Posterior vena cava (tissue), 2 donors: ENCODE data around the gene GNAO1. TPM values are rescaled to one million over a fixed set of nuclear protein-coding genes. Genes with fewer than 3 reads are reported as not detected.

ENCODE experiments used
- DNase-seq: peaks from one replicate; pipeline ENCODE4 v3.0.0-alpha.2; 2020; ENCODE audit warnings: low spot score
- intact Hi-C, 2 donors: fragments of 100-400 bp; cut with DNase I; formaldehyde crosslinking; loops; one replicate each; pipeline versions ENCODE4 v1.14.1 to v1.14.2; 2022 to 2023
- total RNA-seq, 2 donors: library from RNA; stranded (reverse); fragmentation: NEBNext Ultra II Directional; extraction: Animal tissue kit (Norgen Biotek cat#: 25700); gene quantifications; one replicate each; pipeline ENCODE4 v1.2.1, GENCODE V29; 2021
- donor health status: DM: yes; HTN: yes; CAD: no.
- donor health status: DM: yes; HTN: yes; CAD: no.

The GNAO1 gene
- total RNA-seq, 2 donors from 2014 or later: 21.4 to 39.1 TPM

DNA sequence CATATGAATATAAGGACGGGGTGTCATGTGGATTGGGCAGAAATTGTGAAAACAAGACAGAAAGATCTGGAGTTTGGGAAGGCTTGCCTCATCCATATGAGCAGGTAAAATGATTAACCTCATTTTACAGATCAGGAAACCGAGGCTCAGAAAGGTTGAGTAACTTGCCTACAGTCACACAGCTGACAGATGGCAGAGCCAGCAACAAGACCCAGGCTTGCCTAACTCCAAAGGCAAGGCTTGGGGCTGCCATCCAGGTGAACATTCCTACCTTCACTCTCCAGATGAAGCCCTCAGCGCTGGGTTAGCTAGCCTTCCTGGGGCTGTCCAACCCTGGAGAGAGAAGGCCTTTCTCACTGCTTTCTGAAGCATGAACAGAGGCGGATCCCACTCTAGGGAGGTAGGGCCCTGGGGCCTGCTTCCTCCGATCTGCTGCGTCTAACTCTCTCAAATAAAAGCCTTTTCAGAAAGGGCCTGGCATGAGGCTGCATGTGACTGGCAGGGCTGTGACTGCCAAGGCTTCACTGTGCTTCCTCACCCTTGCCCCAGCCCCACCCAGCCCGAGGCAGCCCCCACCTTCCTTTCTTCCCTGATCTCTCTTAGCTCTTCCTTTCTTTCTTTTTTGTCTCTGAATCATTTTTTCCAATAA is 107.8 kb downstream of the GNAO1 start:
- peak; percentile 73 for DNase-seq
- intact Hi-C loops: loop anchor here in 1 of 2 donors (10.0 kb wide), 1 partner anchor 104 kb away; the partner anchor contains the start of gene GNAO1

DNA sequence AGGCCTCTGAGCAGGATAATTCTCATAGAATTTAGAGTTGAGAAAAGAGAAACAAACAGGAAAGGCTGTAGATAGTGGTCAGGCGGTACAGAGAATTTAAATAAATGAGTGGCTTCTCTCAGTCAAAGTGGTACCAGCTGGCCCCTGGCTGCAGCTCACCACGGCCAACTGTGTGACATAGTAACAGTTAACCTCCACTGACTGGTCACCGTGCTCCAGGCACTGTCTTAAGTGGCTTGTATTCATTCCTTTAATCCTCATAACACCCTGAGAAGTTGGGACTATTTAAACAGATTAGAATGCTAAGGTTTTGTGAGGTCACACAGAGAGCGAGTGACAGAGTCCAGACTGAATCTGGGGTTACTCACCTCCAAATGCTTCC is 108.9 kb downstream of the GNAO1 start:
- intact Hi-C loops: no loop called here
- DNase-seq: no peak

DNA sequence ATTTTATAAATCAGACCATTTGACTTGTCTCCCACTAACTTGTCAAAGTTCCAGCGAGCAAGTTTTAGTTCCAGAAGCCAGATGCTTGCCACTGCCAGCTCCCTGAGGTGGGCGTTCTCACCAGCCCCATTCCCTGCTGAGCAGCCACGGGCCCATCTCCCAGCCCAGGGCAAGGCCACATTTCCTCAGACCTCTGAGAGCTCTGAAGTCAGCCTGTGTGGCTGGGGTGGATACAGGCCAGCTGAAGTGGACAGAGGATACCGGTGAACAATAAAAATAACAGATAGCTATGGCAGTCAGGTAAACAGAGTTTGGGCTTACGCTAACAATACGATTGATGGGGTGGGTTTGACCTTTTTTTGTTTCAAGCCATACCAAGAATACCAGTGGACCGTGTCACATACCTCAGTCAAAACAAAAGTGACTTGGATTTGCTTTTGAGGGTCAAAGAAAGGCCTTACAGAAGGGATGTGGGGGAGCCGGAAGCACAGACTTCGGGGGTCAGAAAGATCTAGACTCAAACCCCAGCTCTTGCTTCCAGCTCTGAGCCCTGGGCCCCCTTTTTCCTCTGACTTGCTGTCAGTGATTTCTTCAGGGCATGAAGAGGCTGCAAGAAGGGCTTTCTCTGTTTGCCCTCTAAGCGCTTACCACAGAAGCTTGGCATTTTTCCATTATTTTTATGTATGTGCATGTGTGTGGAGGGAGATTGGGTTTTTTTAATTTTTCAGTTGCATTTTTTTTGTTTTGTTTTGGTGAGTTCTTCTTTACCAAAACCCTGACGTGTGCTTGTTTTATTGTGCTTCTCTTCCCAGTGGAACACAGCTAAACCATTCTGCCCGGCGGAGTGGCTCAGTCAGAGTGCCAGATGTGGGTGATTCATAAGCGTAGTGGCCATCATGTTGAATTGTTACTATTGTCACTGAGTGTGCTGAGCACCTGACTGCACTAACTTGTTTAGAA is 109.9 kb downstream of the GNAO1 start:
- intact Hi-C loops: no loop called here
- DNase-seq: no peak

DNA sequence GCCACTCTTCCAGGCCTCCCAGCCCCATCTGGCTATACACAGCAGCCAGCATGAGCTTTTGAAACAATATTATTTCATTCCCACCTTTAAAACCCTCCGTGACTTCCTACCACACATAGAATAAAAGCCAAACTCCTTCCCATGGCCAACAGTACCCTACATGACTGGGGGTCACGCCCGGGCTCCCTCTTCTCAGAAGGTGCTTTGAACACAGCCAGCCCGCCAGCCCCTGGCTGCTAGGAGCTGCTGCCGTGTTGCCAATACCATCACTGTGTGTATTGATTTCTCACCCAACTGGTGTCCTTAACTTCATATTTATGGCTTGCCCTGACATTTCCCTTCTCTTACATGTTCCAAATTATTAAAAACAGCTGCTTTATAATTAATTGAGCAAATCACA is 111.2 kb downstream of the GNAO1 start:
- no peak for DNase-seq
- intact Hi-C loops: no loop called here

DNA sequence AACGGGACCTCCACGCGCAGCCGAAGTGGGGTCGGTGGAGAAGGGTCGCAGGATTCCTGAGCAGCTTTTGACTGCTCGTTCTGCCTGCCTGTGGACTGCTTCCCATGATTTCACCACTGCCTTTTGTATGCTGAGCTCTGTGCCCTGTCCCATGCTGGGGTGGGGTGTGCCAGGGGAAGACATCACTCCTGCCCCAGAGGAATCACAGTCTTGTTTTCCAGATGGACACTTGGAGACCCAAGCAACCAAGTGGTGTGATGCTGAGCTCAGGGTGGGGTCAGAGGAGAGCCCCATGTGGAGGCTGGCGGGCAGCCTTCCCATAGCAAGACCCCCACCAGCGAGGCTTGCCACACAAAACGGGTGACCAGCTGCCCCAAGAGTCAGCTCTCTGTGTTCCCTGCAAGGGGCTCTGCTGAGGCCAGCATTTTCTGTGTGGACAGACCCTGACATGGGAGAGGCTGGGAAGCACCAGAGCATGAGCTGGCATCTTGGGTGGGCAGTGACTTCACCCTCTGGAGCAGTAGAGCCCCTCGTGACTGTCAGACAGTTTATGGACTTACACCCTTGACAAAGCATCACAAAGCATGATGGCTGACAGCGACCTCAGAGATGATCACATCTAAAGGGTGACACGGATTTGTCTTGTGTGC is 111.9 kb downstream of the GNAO1 start:
- DNase-seq: no peak
- intact Hi-C loops: no loop called here

DNA sequence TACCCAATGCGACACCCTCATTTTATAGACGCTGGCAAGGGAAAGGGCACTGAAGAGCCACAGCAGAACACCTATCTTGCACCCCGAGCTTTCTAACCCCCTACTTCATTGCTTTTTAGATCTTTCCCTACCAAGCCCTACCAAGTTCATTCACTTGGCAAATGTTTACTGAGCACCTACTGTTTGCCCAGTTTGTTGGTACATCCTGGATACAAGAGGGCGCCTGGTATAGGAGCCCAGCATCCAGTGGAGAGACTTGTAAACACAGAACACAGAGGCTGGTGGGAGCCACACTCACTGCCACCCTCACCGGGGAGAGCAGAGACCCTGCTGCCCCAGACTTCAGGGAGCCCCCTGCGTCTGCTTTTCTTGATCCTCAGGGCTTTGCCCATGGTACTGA is 112.6 kb downstream of the GNAO1 start:
- DNase-seq: no peak
- intact Hi-C loops: no loop called here

DNA sequence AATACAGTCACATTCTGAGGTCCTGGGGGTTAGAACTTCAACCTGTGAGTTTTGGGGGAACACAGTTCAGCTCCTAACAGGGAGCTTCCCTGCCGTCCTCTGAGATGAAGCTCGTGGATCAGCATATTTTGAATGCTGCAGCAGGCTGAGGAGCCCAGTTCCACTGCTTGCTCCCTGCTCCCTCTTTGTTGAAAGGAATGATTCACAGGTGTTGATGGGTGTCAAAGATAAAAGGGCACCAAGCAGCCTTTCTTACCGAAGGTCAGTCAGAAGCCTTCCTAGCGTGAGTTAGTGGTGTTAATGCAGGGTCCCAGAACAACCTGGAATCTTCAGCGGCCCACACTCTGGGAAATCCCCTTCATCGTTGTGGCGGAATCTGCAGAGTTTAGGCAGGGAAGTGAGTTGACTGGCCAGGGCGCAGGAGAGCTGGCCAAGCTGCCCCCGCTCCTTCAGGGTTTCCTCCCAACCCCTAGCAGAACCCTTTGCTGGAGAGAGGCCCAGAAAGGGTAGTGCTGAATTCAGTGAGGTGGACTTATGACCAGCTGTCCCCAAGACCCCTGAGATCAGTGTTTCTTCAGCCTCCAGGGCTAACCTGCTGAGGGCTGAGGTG is 114.8 kb downstream of the GNAO1 start:
- DNase-seq: no peak
- intact Hi-C loops: no loop called here

DNA sequence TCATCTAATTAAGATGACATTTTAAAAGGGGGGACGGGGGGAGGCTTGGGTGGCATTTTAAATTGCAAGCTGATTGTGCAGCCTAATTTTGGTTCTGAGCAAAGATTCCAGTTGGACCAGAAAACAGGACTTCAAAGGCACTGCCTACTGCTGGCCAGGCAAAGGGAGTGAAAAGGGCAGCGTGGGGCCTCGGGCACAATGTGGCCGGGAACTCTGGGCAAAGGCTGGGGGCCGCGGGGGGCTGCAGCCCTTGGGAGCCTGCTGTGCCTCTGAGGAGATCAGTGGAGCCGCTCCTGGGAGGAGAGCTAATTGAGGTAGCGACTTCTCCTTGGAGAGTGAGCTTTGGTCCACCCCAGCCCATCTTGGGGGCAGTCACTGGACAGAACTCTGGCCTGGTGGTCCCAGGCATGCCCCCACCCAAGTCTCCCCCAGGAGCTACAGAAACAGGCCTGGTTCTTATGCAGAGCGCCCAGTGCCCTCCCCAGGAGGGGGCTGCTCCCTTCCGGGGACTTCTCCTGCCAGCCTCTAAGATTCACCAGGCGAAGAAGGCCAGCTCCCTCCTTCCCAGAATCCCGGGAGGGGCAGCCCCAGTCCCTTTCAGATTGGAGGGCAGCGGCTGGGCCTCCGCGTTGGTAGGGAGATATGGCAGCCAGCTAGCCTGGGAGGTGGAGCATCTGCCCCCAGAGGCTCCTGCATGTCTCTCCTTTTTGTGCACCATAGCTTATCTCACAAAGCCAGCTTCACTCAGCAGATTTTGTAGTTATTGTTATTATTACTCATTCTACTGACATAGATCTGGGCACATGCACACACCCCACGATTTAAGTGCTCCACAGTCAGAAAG is 115.6 kb downstream of the GNAO1 start:
- intact Hi-C loops: no loop called here
- DNase-seq: no peak

DNA sequence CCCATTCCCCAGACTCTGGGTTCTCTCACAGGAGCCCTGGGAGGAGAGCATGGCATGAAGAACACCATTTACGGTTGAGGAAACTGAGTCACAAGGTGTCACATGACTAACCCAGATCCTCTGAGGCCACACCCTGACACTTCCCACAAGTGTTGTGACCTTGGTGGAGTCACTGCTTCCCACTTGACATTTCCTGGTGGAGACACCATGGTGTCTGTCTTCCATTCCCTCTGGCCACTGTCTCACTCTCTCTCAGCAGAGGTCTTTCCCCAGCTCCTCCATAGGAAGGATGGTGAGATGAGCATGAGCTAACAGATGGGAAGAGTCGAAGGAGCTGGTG is 116.2 kb downstream of the GNAO1 start:
- intact Hi-C loops: no loop called here
- no peak for DNase-seq

DNA sequence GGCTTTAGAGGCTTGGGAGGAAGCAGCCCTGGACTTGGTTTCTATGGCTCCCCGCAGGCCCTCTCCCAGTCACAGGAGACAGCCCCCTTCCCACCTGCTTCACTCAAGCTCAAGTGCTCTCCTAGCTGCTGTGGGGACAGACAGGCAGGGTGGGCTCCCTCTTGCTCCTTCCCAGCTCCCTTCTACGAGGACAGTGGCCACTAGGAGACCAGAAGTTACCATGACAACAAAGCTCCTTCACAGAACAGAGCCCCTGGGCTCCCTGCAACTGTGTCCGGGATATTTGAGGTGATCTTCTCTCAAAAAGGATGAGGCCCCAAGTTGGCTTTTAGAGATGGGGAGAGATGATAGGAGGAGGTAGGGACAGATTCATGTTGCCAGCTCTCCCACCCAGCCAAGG is 117.7 kb downstream of the GNAO1 start:
- no peak for DNase-seq
- intact Hi-C loops: no loop called here

DNA sequence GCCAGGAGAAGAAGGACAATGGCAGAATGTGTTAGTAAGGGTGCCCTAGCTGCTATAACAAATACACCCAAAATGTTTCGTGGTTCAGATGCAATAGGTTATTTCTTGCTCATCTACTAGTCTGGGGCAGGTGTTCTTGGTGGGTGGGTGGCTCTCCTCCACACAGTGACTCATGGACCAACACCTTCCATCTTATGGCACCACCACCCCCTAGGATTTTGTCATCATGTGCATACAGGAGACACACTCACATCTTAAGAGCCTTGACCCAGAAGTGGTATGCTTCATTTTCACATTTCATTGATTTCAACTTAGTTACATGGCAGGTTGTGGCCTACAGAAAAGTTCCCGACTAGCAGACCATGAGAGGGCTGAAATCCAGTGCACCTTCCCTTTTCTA is 119.4 kb downstream of the GNAO1 start:
- DNase-seq: no peak
- intact Hi-C loops: no loop called here

DNA sequence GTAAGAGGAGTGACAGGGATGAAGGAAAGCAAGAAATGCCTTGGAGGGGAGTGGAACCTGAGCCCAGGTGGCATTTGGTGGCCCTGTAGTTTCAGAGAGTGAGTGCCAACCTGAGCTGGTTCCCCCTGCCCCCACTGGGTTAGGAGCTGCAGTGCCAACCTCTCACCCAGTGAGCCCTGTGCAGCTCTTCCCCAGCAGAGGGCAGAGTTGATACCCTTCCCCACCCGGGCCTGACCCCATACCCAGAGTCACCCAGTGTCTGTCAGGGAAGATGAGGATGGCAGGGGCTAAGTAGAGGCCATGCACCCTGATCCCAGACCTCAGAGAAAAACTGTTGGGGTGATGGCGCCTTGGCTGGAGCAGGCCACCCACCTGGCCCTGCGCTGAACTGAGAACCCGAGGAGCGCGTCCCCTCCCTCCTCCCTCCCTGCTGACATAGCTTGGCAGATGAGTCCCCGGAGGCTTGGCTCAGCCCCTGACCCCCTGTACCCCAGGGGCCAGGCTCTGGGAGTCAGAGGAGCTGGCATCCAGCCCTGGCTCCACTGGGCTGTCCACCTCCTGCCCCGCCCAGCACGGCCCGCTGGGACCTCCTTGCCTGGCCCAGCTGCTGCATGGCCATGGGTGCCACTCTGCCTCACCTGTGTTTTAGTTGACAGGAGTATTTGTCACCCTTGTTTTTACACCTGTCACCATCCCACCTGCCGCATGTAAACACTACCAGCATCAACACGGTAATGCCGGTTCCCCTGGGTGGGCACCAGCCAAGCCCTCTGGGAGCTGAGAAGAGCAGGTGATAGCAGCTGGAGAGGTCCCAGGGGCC is 120.1 kb downstream of the GNAO1 start:
- intact Hi-C loops: no loop called here
- DNase-seq: no peak

DNA sequence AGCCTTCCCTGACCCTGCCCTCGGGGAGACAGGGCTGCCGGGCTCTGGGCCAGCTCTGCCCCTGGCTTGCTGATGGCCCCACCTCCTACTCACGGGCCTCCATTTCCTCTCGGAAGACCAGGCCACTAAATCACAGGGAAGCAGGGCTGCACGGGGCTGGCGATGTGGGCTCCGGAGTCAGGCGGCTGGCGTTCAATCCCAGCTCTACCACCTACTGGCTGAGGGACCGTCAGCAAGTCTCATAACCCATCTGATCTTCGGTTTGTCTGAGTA is 120.7 kb downstream of the GNAO1 start:
- intact Hi-C loops: no loop called here
- DNase-seq: no peak

DNA sequence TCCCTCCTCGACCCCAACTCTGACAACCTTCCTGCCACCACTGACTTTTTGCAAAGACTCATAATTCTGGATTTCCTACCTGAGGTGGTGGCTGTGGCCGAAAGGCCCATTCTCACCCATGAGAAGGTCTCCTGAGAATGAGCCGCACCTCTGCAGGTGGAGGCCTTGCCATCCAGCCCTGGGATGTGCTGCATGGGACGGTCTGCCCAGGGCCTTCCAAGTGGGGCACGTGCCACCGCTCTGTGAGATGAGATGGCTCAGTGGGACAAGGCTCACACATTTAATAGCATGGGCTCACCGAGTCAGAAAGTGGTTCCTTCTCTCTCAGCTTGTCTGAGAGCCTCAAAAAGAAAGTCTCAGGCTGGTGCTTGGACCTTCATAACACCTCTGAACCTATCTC is 121.3 kb downstream of the GNAO1 start:
- no peak for DNase-seq
- intact Hi-C loops: no loop called here

DNA sequence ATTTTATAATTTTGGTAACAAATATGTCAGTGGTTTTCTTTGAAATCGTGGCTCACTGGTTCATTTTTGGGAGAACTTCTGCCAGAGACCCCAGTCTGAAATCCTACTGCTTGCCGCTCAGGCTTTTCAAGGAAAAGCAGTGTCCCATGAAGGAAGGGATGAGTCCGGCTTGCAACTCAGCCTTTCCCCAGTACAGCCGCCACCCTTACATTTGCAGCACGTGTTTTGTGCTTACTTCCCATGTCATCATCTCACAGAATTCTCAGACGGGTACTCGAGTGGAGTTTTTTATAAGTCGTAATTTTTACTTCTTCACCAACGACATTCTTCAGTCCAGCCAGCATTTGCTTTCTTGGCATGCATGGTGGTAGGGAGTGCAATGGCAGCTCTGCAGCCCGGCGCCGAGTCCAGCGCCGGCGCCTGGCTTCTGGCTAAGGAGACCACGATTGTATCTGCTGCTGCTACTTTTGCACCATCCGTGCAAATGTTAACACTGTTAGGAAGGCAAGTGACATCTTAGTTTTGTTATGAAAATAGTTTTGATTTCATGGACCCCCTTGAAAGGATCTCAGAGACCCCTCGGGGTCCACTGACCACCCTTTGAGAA is 123.1 kb downstream of the GNAO1 start:
- DNase-seq: no peak
- intact Hi-C loops: no loop called here

DNA sequence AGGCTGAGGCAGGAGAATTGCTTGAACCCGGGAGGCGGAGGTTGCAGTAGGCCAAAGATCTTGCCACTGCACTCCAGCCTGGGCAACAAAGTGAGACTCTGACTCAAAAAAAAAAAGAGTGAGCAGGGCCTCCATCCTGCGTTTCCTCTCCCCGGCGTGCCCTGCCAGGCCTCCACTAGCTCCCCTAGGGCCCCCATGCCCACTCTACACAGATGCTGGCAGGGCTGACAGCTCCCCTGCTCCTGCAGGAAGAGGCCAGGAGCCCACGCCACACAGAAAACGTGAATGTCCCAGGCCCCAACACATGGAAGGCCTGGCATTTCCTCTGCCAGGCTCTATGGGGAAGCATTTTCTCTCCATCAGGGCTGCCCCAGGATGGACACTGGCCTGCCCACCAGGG is 124.7 kb downstream of the GNAO1 start:
- no peak for DNase-seq
- intact Hi-C loops: loop anchor here (2.0 to 5.0 kb wide), 2 partner anchors 369 kb away; no protein-coding TSS in a partner anchor

DNA sequence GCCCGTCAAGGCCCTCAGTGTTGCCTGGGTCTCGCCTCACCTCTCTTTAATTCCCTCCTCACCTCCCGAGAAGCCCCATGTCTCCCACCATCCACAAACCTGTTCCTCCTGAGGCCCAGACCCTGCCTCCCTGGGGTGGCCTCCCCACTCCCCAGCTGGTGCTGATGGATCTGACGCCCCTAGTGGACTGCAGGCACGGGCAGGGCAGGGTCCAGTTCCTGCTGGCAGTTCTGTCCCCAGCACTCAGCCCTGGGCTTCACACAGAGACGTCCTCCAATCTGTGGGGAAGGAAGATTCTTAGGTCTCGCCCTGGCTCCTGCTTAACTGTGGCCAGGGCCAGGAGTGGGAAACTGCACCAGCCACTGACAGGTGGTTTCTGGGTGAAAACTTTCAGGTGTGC is 125.3 kb downstream of the GNAO1 start:
- intact Hi-C loops: loop anchor here (2.0 to 5.0 kb wide), 2 partner anchors 369 to 370 kb away; no protein-coding TSS in a partner anchor
- DNase-seq: no peak
